Lung microvascular endothelial cell (primary cell): ENCODE results near the gene IL17RC. TPM values are rescaled to one million over a fixed set of nuclear protein-coding genes. Genes with fewer than 3 reads are reported as not detected.

Experiments
- DNase-seq, 2 donors: peaks; one replicate each; pipeline versions ENCODE4 v3.0.0 to v3.0.0-alpha.2; 2010; ENCODE audit warnings: low read depth in 2 of 2
- total RNA-seq: library from RNA; depleted of rRNA; stranded (reverse); fragments of >200 nt; gene quantifications from 2 replicates; pipeline ENCODE4 v1.2.1, GENCODE V29; 2014

IL17RC gene
- total RNA-seq, 1 donor from 2014 or later, result 11.5 TPM

- DNase-seq, result no peak
Observed at GRCh38 chr3:9945358-9945757, 28.5 kb downstream of the IL17RC start.

- DNase-seq, result peak; percentile 95 to 97
Observed at GRCh38 chr3:9946112-9947024, 29.5 kb downstream of the IL17RC start.

GRCh38 chr3:9947025-9947995 is 30.4 kb downstream of the IL17RC start:
- peak; percentile 86 to 92 for DNase-seq

GRCh38 chr3:9948586-9948985 is 31.7 kb downstream of the IL17RC start:
- DNase-seq, result no peak

- no peak for DNase-seq
Observed at GRCh38 chr3:9949115-9949514, 32.2 kb downstream of the IL17RC start.

- DNase-seq, result no peak
Observed at GRCh38 chr3:9949626-9950025, 32.7 kb downstream of the IL17RC start.

- no peak for DNase-seq
Observed at GRCh38 chr3:9951126-9951525, 34.2 kb downstream of the IL17RC start.

GRCh38 chr3:9951598-9951961 is 34.7 kb downstream of the IL17RC start:
- DNase-seq, result no peak

GRCh38 chr3:9951962-9952805 is 35.3 kb downstream of the IL17RC start, which contains the start of gene PRRT3:
TSS of gene PRRT3 (minus strand) at chr3:9952408. CDS start at chr3:9950115, 2,293 bp downstream.
- DNase-seq, result peak; percentile 40 to 49

GRCh38 chr3:9955067-9955502 is 38.2 kb downstream of the IL17RC start:
- DNase-seq, result peak in 1 of 2 donors; percentile 19

GRCh38 chr3:9955611-9956352 is 38.9 kb downstream of the IL17RC start:
- no peak for DNase-seq

- peak in 1 of 2 donors; percentile 41 for DNase-seq
Observed at GRCh38 chr3:9957214-9957613, 40.3 kb downstream of the IL17RC start.

GRCh38 chr3:9965200-9965875 is 48.4 kb downstream of the IL17RC start:
- DNase-seq, result no peak

GRCh38 chr3:9966841-9967240 is 49.9 kb downstream of the IL17RC start:
- no peak for DNase-seq

GRCh38 chr3:9969632-9970019 is 52.7 kb downstream of the IL17RC start:
- DNase-seq, result no peak

- DNase-seq, result peak in 1 of 2 donors; percentile 61
Observed at GRCh38 chr3:9970020-9970652, 53.2 kb downstream of the IL17RC start.

- DNase-seq, result peak; percentile 84 to 99
Observed at GRCh38 chr3:9976721-9977709, 60.1 kb downstream of the IL17RC start.

GRCh38 chr3:9978710-9979305 is 61.9 kb downstream of the IL17RC start:
- DNase-seq, result no peak
